SU-DHL-6 (cell line): Measurements from ENCODE around the gene SIRPA.
A peak's percentile ranks its signal among the peaks of the same experiment; 100 is the strongest.

Experiments
- H2AFZ ChIP-seq: fragments of 200-600 bp; sonication (generic); 2 replicates; pipeline ENCODE4 v1.6.1; 2014; ENCODE audit warnings: low read depth, mild to moderate bottlenecking, moderate library complexity, mixed read lengths, antibody characterized with exemption, low read length; ENCODE audit not compliant: severe bottlenecking
- H3F3A ChIP-seq: fragments of 200-600 bp; shearing (Covaris generic); 2 replicates; pipeline ENCODE4 v1.6.0; 2016; ENCODE audit warnings: antibody characterized with exemption, mild to moderate bottlenecking; ENCODE audit not compliant: insufficient read depth
- H3K27ac ChIP-seq: fragments of 200-600 bp; sonication (generic); 2 replicates; pipeline ENCODE4 v1.5.1; 2016; ENCODE audit warnings: low read depth, mild to moderate bottlenecking, low read length, moderate library complexity, mixed read lengths
- H3K27me3 ChIP-seq: fragments of 200-600 bp; sonication (generic), shearing (Covaris generic); 2 replicates; pipeline ENCODE4 v1.6.0; 2014; ENCODE audit warnings: mild to moderate bottlenecking, low read length
- H3K36me3 ChIP-seq: fragments of 200-600 bp; sonication (generic); 2 replicates; pipeline ENCODE4 v1.6.1; 2014; ENCODE audit warnings: mild to moderate bottlenecking, low read length, mixed read lengths
- H3K4me2 ChIP-seq: fragments of 300-600, 200-600 bp; shearing (Covaris generic), sonication (generic); 2 replicates; pipeline ENCODE4 v1.6.0; 2014; ENCODE audit warnings: low read length, low read depth, mild to moderate bottlenecking; ENCODE audit not compliant: poor library complexity, severe bottlenecking
- H3K4me3 ChIP-seq: fragments of 200-600 bp; sonication (generic); 2 replicates; pipeline ENCODE4 v1.5.1; 2014; ENCODE audit warnings: antibody characterized with exemption, low read length, mild to moderate bottlenecking, mixed read lengths; ENCODE audit not compliant: insufficient read depth, poor library complexity, severe bottlenecking
- H3K79me2 ChIP-seq: fragments of 200-600 bp; sonication (generic); 2 replicates; pipeline ENCODE4 v1.6.1; 2014; ENCODE audit warnings: mild to moderate bottlenecking, low read length, moderate library complexity; ENCODE audit not compliant: insufficient read depth
- H3K9ac ChIP-seq: fragments of 200-600 bp; sonication (generic); 2 replicates; pipeline ENCODE4 v1.7.0; 2014; ENCODE audit warnings: mild to moderate bottlenecking, low read length
- H3K9me2 ChIP-seq: fragments of 200-600 bp; sonication (generic); replicated peaks from 2 replicates; pipeline ENCODE4 v1.6.1; 2014; ENCODE audit warnings: low read length; ENCODE audit not compliant: insufficient read depth
- H3K9me3 ChIP-seq: fragments of 200-600 bp; sonication (generic); 2 replicates; pipeline ENCODE4 v1.6.1; 2014; ENCODE audit warnings: low read length, mixed read lengths; ENCODE audit not compliant: insufficient read depth
- H4K20me1 ChIP-seq: fragments of 200-600 bp; sonication (generic); 2 replicates; pipeline ENCODE4 v1.6.1; 2014; ENCODE audit warnings: low read depth, mild to moderate bottlenecking, antibody characterized with exemption, low read length, moderate library complexity, mixed read lengths
- CTCF ChIP-seq: fragments of 200-600 bp; sonication (generic); IDR thresholded peaks from one replicate; pipeline ENCODE4 v1.5.1; 2017; ENCODE audit warnings: antibody characterized with exemption, mild to moderate bottlenecking, low read length, moderate library complexity; ENCODE audit not compliant: insufficient read depth, poor library complexity, severe bottlenecking
- EZH2phosphoT487 ChIP-seq: fragments of 200-600 bp; sonication (generic), shearing (Covaris generic); conservative IDR thresholded peaks from 2 replicates; pipeline ENCODE4 v1.6.1; 2018; ENCODE audit warnings: mild to moderate bottlenecking, antibody characterized with exemption, low read length, moderate library complexity, mixed read lengths

Gene SIRPA

GRCh38 chr20:1894951-1895673 lies at the start of gene SIRPA:
Gene SIRPA (plus strand): TSS chr20:1895407. CDS start chr20:1895448, 41 bp downstream.
- Histone ChIP-seq H3K4me2 (peak within 1 kb of the TSS; percentile 53), H3F3A (no peaks in the 10 kb centered on the region), H3K36me3 (no peaks in the 10 kb centered on the region), H3K27me3 (0 out of 2 replicates have a peak, but pooled peaks cover 2% of the 10 kb centered on the region), H3K9ac (peak within 1 kb of the TSS; percentile 22; the same call in 1 of the 2 replicates), H3K4me3 (peak within 1 kb of the TSS; percentile 30), H4K20me1 (no peaks in the 10 kb centered on the region), H3K27ac (no peak within 1 kb of the TSS), H3K79me2 (no peaks in the 10 kb centered on the region), H3K9me3 (no peaks in the 10 kb centered on the region), H2AFZ (no peak within 1 kb of the TSS), H3K9me2 (no peaks in the 10 kb centered on the region)
- TF ChIP-seq EZH2phosphoT487 = no peak
- TF ChIP-seq CTCF = no peak

- Histone ChIP-seq H3K36me3 (no peaks in the 10 kb centered on the region), H3K27me3 (no peaks in the 10 kb centered on the region), H3K4me3 (no peak overlapping the region), H3K27ac (no peak overlapping the region), H4K20me1 (no peaks in the 10 kb centered on the region), H3K9ac (no peak overlapping the region), H3K4me2 (no peak overlapping the region), H3F3A (peaks cover 3% of the 10 kb centered on the region; the same call in 1 of the 2 replicates), H2AFZ (no peak overlapping the region), H3K9me3 (no peaks in the 10 kb centered on the region), H3K9me2 (no peaks in the 10 kb centered on the region), H3K79me2 (no peaks in the 10 kb centered on the region)
- no peak for TF ChIP-seq CTCF
- no peak for TF ChIP-seq EZH2phosphoT487
Observed at GRCh38 chr20:1845701-1846100, 49.5 kb upstream of the SIRPA start.

GRCh38 chr20:1846341-1846740 lies 48.9 kb upstream of the SIRPA start:
- no peaks in the 10 kb centered on the region for H4K20me1 ChIP-seq
- no peaks in the 10 kb centered on the region for H3K27me3 ChIP-seq
- no peak overlapping the region for H2AFZ ChIP-seq
- no peak for TF ChIP-seq EZH2phosphoT487
- TF ChIP-seq CTCF = no peak
- no peak overlapping the region for H3K4me2 ChIP-seq
- no peaks in the 10 kb centered on the region for H3K36me3 ChIP-seq
- H3K9ac ChIP-seq = no peak overlapping the region
- no peaks in the 10 kb centered on the region for H3K79me2 ChIP-seq
- no peak overlapping the region for H3K4me3 ChIP-seq
- no peaks in the 10 kb centered on the region for H3K9me3 ChIP-seq
- H3K27ac ChIP-seq = no peak overlapping the region
- peaks cover 5% of the 10 kb centered on the region; the same call in 1 of the 2 replicates for H3F3A ChIP-seq
- no peaks in the 10 kb centered on the region for H3K9me2 ChIP-seq
